CD4-positive, alpha-beta T cell treated with Interleukin-10 for 1 hour (primary cell): ENCODE data around the gene ADH1B.
"Not testable (repeated sequence)": the region's sequence is repeated elsewhere in the genome, so short reads cannot be mapped to it uniquely, and the experiment has no call there.

Experiments
- DNase-seq: peaks from one replicate; pipeline ENCODE4 v3.0.0-alpha.2; 2020

The ADH1B gene

DNA sequence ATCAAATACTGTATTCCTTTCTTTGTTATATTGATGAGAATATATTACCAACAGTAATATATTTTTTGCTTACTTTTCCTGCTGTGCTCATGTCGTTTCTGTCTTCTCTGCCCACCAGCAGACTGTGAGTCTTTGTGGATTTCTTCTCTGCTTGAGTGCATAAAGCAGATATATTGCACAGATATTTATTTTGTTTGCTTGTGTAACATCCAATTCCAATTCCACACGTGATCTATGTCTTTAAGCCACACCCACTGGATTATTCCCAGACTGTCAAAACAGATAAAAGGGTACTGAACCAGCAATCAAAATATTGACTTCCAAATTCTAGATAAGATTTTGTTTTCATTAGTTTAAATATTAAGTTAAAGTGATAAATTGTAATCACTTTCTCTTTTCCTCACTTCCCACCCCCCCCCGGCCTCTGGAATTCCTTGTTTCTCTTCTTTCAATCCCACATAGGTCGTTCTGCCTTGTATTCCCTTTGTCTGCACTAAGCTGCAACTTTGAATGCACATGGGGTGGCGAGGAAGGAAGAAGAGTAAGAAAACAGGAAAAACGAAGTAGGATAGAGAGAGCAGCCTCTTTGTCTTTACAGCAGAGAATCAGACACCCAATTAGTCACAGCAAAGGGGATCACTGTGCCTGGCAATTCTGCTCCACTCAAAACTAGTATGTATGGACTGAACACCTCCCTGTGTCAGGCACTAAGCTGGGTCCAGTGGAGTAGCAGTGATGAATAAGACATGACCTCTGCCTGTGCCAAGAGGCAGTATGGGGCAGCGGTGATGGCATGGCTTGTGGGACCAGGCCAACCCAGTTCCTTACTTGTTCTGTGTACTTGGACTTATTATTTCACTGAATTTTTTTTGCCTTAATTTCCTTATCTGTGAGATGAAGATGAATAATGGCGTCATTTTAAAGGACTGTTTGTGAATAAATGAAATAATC, at the start of gene ADH1B:
ADH1B (minus strand) TSS at position 161 of the 951 bp plus-strand sequence; CDS start at position 91, 70 bp downstream.
- no peak for DNase-seq

DNA sequence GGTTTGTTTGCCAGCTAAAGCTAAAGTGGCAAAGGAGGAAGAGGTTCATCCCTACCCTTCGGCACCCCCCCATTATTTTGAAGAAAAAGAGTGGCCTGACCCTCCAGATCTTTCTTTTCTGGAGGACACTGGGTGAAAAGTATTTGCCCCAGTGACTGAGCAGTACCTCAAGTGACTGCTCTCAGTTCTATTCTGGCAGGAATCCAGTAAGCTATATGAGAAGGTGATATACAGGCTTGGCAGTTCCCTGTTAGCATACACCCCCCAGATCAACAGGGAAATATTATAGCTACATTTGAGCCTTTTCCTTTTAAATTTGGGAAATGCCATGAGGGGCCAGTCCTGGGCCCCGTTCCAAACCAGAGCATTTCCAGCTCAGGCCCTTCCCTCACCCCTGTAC, 46.6 kb upstream of the ADH1B start:
- not testable (repeated sequence) for DNase-seq

DNA sequence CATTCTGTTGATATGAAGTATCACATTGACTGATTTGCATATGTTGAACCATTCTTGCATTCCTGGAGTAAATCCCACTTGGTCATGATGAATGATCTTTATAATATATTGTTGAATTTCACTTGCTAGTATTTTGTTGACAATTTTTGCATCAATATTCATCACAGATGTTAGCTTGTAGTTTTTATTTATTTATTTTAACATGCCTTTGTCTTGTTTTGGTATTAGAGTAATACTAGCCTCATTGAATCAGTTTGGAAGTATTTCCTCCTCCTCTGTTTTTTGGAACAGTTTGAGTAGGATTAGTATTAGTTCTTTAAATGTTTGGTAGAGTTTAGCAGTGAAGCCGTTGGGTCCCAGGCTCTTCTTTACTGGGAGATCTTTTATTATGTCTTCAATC, 45.3 kb upstream of the ADH1B start:
- DNase-seq = no peak

DNA sequence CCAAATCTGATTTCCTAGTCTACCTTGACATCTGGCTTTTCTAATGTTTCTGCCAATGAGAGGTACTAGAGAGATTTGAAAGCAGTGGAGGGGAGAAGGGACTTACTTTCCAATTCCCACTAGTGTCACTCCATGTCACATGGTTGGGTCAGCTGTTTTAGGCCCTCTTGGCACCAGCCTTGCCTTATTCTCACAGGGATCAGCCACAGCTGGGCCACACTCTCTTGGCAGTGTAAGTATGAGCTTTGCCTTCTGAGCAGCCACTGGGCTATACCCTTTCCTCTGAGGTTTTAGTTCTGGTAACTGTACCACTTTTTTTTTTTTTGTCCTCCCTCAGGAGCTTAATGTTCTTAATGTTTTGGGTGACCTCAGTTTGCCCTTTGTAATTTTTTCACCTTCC, 41.6 kb upstream of the ADH1B start:
- DNase-seq = no peak

DNA sequence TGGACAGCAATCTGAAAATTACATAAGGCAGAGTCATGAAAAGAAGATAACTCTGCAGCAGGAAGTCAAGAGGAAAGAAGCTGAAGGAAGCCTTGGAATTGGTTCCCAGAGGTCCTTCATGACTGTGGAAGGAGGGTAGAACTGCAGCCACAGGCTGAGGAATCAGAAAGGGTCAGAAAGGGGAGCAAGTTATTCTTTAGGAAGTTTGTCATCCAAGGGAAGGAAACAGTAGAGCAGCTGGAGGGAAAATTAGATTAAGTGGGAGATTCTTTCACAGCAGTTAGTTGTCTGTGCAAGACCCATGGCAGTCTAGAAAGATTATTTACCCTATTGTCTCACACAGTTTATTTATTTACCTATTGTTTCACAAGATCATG, 40.7 kb upstream of the ADH1B start:
- no peak for DNase-seq

DNA sequence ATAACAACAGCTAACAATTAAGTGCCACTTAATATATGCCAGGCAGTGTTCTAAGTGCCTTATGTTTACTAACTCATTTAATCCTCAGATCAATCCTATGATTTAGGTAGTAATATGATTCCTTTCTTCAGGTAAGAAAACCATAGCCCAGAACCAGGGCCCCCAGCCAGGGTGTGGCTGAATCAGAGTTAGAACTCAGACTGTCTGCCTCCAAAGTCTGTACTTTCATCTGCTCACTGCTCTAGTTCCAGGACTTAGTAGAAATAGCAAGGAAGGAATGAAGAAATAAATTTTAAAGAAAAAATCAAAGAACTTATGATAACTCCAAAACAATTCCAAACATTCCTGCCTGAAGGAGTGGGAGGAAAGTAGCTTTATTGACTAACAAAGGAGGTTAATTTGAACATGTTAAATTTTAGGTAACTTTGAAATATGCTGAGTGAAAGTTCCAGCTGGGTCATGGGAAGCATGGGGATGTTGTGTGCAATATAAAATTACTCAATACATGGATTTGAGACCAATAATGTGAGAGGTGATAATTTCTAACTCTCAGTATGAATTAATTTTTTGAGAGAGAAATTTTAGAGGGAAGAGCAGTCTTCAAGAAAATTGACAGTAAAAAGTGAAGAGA, 40.2 kb upstream of the ADH1B start:
- DNase-seq = no peak

DNA sequence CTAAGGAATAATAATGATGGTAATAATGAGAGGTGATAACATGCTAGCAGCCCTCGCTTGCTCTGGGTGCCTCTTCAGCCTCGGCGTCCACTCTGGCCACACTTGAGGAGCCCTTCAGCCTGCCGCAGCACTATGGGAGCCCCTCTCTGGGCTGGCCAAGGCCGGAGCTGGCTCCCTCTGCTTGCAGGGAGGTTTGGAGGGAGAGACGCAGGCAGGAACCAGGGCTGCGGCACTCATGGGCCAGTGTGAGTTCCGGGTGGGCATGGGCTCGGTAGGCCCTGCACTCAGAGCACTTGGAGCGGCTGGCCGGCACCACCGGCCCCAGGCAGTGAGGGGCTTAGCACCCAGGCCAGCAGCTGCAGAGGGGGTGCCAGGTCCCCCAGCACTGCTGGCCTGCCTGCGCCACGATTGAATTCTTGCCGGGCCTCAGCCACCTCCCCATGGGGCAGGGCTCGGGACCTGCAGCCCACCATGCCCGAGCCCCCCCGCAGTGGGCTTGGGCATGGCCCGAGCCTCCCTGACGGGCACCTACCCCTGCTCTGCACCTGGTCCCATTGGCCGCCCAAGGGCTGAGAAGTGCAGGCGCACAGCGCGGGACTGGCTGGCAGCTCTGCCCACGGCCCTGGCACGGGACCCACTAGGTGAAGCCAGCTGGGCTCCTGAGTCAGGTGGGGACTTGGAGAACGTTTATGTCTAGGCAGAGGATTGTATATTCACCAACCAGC, 38.4 kb upstream of the ADH1B start:
- DNase-seq = no peak

DNA sequence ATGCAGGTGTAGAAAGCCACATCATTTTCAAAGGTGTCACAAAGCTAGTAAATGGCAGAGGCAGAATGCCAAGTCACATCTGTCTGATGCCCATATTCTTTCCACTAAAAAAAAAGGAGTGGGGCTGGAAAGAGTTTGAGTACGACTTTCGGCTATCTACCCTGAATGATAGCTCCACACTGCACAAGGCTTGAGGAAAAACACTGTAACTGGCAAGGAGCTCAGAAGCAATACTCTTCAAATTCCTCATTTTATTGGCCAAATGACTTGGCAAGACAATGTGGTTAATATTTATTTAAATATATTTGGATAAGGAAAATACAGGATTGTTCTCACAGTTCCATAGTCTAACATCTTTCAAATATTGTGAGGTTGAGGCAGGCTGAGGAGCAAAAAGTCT, 36.7 kb upstream of the ADH1B start:
- DNase-seq = no peak

DNA sequence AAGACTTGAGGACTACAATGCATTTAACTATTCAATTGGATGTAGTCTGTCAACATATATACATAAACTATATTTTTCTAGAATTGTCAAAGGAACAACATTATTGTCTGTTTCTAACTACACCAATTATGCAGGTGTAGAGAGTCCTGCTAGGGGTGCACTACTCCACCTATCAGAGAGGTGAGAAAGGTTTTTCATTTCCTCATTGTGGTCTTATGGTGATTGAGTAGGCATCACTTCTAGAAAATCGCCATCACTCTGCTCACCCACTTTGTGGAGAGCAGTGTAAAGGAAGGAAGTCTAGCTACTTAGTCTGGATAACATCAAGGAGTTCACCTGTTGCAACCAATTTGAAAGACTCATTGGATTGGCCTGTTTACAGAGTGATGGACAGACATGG, 35.8 kb upstream of the ADH1B start:
- DNase-seq = no peak

DNA sequence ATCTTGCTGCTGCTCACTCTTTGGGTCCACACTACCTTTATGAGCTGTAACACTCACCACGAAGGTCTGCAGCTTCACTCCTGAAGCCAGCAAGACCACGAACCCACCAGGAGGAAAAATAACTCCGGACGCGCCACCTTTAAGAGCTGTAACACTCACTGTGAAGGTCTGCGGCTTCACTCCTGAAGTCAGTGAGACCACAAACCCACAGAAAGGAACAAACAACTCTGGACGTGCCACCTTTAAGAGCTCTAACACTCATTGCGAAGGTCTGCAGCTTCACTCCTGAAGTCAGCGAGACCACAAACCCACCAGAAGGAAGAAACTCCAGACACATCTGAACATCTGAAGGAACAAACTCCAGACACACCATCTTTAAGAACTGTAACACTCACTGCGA, 34.9 kb upstream of the ADH1B start:
- DNase-seq = not testable (repeated sequence)

DNA sequence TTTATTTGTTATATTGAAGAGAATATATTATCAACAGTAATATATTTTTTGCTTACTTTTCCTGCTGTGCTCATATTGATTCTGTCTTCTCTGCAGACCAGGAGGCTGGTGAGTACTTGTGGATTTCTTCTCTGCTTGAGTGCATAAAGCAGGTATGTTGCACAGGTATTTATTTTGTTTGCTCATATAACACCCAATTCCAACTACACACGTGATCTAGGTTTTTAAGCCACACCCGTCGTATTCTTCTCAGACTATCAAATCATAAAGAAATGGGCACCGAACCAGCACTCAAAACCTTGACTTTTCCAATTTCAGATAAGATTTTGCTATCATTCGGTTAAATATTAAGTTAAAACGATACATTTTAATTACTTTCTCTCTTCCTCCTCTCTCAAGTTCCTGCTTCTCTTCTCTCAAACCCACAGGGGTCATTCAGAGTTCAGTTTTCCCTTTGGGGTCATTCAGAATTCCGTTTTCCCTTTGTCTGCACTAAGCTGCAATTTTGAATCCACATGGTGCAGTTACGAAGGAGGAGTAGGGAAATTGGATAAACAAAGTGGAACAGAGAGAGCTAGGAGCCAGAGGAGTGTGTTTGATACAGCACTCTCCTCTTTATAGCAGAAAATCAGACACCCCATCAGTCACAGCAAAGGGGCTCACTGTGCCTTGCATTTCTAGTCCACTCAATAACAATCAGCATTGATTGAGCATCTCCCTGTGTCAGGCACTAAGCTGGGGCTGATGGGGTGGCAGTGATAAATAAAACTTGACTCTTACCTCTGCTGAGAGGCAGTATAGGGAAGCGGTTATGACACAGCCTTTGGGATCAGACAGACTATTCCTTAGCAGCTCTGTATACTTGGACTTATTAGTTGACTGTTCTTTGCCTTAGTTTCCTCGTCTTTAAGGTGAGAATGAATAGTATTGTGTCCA, 31.7 kb upstream of the ADH1B start, which contains the start of gene ADH1C:
ADH1C (minus strand) TSS at position 145 of the 936 bp plus-strand sequence; CDS start at position 74, 71 bp downstream.
- DNase-seq = no peak

DNA sequence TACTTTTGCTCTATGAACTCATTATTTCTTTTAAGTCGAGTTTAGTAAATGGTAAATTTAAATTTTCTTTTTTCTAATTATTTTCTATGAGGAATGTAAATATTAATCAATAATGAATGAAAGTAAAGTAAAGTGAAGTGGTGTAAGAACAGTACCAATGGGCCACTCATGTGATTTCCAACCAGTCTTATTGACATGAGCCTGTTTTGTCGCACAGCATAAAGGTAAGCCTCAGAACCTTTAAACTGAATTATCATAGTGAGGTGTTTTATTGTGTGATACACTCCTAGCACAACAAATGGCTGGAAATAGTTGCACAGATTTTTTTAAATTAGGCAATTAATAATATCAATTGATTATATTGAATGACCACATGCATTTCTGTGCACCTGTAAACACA, 30.3 kb upstream of the ADH1B start:
- DNase-seq = no peak

DNA sequence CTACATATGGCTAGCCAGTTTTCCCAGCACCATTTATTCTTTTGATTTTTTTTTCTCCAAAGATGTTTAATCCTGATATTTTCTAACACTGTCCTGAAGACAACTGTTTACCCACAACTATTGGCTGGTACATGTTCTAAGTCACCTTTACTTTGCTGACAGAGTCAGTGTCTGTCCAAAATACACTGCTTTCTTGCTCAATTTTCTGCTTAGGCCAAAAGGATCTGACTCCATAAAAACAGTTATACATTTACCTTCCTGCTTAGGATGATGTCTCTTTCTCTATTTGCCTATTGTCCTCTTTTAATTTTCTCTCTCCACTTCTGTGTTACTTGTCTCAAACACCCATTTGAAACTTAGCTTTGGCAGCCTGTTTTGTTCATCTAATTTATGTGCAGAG, 28.1 kb upstream of the ADH1B start:
- DNase-seq = no peak

DNA sequence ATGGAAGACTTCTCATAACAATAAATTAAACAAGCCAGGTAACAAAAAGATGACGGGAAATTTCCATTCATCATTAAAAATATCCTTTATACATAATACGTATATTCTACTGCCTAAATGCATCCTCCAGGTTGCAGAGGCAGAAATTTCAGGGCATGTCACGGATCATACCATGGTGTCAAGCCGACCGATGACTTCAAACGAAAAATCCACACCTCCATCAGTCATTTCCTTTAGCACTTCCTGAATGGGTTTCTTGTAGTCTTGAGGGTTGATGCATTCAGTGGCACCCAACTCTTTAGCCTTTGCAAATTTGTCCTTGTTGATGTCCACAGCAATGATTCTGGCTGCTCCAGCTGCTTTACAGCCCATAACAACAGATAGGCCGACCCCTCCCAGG, 21.4 kb upstream of the ADH1B start:
- DNase-seq = not testable (repeated sequence)

DNA sequence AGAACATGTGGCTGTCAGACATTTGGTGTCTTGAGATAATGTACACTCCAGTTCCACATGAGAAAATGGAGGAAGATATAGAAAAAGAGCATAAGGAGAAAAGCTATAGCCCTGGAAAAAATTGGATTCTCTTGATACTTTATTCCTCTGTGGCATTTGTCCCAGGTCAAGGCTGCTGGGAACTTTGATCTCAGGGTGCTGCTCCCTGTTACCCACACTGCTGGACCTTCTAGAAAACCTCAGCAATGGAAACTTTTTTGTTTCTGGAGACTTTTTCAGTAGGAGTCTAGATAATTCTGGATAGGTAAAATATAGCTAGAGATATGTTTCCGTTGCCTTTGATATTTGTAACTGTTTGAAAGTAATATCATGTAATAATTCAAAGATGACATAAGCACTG, 20.2 kb upstream of the ADH1B start:
- DNase-seq = no peak

DNA sequence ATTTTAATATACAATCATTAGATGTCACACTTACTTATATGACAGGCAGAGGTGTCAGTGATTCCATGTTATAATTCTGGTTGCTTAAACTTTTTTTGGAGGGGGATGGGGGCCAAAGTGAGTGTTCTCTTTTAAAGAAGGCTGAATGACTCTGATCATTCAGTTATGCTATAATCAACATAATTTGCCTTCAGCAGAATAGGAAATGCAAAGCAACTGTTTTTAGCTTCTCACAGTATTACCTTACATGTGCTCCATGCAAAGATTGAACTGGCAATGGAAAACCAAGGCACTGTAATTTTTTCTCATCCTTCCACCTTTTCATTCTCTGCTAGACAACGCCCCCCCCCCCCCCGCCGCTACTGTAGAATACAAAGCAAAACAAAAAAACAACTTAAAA, 18.0 kb upstream of the ADH1B start:
- DNase-seq = no peak

DNA sequence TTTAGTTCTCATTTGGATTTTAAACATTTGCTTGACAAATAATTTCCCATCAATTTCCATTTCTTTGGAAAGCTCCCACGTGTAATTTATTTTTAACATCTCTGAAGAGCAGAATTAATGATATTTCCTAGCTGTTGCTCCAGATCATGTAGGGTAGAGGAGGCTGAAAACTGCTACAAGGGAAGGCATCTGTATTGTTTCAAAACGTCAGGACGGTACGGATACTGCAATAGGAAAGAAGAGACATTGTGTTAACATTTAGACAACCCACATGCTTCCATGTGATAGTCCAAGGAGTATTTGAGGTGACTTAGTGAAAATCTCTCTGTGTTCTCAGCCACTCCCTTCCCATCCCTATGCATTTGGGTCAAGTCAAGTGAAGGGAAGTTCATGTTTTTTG, 15.4 kb upstream of the ADH1B start:
- no peak for DNase-seq

DNA sequence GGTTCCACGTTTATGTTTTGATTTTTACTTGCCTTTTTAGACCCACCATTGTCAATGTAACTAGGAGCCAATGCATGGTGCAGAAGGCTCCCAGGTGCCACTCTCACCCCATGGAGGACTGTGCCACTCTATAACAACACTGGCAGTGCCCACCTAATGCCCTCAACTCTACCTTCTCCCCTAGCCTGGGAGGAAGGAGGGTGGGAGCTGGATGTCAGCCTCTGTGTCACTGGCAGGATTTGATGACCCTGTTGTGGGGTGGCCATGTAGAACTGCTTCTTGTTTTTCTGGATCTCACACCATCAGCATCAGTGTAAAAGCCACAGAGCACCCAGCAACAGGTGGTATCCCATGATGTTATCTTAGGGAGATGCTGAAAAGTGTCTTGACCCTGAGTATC, 13.7 kb upstream of the ADH1B start:
- no peak for DNase-seq

DNA sequence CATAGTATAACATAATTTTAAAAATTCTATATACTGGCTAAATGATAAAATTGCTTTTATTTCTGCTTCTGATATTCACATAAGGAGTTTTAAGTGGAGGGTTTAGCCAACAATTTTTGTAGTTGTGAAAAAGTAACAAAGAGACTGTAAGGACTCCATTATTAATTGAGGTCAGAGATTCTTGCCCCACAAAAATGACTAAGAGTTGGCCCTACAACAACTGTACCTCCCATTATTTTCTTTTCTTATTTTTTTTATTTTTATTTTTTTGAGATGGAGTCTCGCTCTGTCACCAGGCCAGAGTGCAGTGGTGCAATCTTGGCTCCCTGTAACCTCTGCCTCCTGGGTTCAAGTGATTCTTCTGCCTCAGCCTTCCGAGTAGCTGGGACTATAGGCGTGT, 9.4 kb upstream of the ADH1B start:
- DNase-seq = no peak

DNA sequence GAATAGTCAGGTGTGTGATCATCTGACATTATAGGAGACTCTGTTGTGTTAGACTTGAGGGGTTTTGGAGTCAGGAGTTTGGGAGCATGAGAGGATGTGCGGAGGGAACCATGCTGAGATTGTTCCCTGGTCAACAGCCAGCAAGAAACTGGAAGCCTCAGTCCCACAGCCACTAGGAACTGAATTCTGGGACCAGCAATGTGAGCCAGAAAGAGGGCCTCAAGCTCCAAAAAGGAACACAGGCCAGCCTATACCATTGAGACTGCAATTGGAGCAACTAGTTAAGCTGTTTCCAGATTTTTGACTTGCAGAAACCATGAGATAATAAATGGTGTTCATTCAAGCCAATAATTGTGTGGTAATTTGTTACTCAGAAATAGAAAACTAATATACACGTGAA, 8.7 kb upstream of the ADH1B start:
- no peak for DNase-seq

DNA sequence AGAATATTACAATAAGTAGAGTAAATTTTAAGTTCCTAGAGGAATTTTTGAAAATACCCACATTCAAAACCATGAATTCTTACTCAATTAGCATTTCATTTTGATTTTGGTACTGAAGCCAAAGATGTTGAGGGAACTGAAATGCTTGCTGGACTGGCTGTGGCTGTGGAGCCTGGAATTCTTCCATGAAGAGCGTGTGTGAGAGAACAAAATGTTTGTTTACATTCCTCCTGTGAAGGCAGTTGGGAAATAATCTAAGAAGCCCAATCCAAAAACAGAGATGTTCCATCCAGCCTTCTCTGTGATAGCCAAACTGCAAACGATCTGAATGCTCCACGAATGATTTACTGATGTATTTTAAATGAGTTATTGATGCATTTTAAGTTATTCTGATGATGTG, 3.8 kb upstream of the ADH1B start:
- no peak for DNase-seq

DNA sequence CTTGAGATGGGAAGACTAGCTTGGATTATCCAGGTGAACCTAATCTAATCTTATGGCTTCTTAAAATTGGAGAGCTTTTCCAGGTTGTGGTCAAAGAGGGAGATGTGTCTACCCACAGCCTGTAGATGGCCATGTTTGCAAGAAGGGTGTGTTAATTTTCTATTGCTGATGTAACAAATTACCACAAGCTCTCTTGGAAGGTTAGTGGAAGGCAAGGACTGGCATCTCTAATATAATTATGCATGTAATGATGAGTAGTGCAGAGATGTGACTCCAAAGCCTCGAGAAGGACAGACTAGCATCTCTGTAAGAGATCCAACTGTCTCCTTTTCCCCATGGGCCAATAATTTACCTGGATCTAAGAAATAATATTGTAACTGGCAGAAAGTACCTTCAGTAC, 3.2 kb upstream of the ADH1B start:
- DNase-seq = no peak

DNA sequence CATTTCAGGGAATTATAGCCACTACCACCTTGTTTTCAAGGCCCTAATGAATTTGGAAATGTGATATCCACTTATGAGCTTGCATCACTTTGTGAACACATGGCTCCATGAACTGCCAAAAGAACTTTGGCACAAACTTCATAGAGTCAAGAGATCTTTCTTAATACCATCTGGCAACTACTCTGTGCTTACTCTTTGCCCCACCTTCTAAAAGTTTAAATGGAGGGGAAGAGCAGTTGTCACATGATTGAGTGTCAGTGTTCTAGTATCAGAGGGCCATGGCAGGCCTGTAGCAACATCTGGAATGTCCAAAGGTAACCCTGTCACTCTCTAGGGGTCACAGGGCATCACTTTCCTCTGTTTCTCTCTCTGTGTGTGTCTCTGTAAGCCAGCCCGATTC, 2.6 kb upstream of the ADH1B start:
- DNase-seq = no peak
